GM18861 (cell line): ENCODE results near the gene RALA.

Experiments used
- ATAC-seq: cut with Tn5 transposase; IDR thresholded peaks from one replicate; pipeline ENCODE4 v1.9.1; 2021; ENCODE audit not compliant: unreplicated experiment

The RALA gene

GRCh38 chr7:39613577-39613976, 9.8 kb upstream of the RALA start:
- ATAC-seq: no peak

- ATAC-seq: no peak
These were observed 9.1 kb upstream of the RALA start for GRCh38 chr7:39614299-39614698.

DNA sequence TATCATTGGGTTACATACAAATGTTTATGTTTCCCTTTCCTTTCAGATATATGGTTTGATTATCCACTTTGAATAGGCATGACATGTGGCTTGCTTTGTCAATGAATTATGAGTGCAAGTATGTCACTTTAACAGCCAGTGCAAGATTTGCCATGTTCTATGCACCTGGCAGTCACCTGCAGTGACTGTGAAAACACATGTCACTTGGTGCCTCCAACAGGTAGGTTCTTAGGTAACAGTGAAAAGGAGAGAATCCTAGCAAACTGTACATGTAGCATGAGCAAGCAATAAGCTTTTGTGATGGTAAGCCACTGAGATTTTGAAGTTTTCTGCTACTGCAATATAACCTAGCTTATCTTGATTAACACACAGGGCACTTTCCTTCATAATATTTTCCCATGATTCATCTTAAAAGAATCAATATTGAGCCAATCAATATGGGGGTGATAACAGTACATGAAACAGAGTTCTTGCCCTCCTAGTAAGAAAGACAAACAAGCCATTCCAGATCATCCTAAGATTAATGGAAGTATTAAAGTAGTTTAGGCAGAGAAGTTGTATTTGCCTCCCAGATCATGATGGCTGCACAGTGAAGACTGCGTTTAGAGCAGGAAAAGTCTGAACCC, 7.9 kb upstream of the RALA start:
- no peak for ATAC-seq

GRCh38 chr7:39616138-39616537, 7.2 kb upstream of the RALA start:
- no peak for ATAC-seq

GRCh38 chr7:39617005-39617404, 6.4 kb upstream of the RALA start:
- no peak for ATAC-seq

DNA sequence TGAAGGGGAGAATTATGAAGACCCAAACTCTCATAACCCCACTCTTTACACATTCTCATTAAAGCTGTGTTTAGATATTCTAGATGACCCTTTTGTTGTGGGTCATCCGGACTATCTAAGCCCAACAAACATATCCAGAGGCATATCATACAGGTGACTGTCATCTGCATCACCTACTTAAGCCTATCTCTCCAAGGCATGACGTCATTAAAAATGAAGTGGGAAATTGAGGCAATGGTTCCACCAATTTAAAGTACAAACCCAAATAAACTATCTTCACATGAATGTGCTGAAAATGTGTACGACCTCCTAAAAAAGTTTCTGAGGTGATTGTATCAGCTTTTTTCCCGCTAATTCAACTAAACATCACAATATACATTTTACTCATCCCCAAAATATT, 4.5 kb upstream of the RALA start:
- ATAC-seq: no peak

- no peak for ATAC-seq
These were observed 2.9 kb upstream of the RALA start for GRCh38 chr7:39620486-39620885.

- no peak for ATAC-seq
These were observed 2.1 kb upstream of the RALA start for GRCh38 chr7:39621261-39621660.

GRCh38 chr7:39621784-39622411, 1.5 kb upstream of the RALA start:
- peak; percentile 30 for ATAC-seq

- no peak for ATAC-seq
These were observed 763 bp upstream of the RALA start for GRCh38 chr7:39622609-39623008.

GRCh38 chr7:39623732-39624441, 515 bp downstream of the RALA start:
- ATAC-seq: peak; percentile 29

DNA sequence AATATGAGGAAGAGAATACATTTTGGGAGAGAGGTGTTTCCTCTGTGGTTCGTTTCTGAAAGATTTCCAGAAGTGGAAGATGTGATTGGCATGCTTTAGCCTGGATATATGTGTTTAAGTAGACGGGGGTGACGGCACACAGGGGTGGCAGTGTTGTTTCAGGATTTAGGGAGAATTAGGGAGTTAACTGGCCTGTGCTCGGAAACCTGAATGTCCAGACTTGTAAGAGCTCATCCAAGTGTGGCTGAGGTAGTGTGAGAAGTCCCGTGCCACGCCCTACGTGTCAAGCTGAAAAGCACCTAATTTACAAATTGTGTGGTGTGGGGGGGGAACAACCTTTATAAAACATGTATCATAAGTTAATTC, 1.1 kb downstream of the RALA start:
- ATAC-seq: no peak

DNA sequence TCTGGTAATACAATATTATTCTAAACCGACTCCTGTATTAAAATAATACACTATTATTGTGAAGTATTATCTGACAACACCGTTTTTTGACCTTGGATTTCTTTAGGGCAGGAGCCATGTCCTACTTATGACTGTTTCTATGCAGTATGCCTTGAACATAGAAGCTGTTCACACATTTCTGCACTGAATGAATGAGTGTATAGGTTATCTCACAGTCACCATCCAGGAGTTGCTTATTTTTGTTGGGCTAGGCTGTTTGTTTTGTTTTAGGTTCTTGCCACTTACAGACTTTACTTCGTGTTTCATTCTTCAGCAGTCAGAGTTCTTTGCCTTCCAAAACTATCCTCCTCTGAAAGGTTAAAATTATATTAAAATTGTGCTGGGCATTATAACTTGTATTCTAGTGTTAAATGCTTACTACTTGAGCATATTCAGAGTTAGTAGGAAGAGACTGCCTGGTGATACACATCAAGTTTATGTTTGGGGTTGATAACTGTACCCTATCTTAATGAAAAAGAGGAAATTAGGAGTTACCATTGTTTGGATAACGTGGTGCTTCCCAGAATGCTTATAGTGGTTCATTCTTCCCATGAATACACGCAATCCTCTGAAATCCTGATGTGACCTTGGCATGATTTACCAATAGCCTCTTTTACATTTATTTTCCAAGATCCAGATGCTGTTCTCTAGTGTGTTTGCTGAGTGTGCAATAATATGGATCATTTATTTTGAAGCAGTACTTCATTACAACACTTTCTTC, 1.7 kb downstream of the RALA start:
- ATAC-seq: no peak

- ATAC-seq: no peak
These were observed 8.4 kb downstream of the RALA start for GRCh38 chr7:39631736-39632308.

DNA sequence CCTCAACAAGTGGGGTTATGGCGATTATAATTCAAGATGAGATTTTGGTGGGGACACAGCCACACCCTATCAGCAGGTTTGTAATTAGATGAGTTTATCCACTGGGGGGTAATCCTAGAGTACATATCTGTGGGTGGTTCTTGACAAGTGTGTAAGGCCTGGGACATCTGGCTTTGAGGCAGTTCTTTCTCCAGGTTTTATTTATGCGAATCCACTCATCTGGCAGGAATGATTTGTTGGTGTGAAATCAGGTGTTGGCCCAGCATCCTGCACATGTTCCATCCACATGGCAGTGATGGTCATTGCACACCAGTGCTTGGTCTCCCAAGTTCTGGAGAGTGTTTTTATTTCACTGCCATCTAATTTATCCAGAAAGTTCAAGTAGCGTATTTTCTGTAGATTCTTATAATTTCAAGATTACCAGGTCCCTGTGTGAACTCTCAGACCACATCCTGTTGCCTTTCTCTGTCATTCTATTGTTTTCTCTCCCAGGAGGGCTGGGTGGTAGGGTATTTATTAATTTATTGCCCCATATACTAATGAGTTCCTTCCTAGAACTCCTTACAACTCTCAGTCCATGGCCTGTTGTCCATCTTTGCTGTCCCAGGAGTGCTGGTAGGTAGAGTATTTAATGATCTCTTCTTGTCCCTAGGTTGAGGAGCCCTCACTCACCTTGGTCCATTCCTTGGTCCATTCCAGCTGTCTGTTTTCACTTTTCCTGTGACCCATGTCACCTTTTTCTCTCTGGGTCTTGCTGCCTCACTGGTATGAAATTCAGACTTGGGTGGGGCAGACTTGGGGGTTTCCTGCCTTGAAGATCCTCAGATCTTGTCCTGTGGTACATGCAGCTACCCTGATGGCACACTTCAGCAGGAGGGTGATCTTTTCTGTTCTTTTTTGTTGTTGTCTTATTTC, 10.4 kb downstream of the RALA start:
- peak; percentile 85 for ATAC-seq

DNA sequence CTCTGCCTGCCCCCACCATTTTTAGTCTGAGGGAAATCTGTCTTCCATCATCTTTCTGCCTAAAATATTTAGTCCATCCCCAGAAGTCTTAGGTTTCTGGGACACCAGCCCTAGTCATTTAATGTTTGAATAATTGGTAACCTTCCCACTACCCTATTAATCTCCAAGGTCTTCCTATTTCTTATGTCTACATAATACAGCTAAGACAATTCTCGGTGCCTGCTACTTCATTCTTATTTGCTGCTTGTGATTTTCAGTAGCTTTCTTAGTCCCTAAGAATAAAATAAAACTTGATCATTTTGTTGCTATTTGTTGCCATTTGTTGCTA, 11.1 kb downstream of the RALA start:
- ATAC-seq: no peak

DNA sequence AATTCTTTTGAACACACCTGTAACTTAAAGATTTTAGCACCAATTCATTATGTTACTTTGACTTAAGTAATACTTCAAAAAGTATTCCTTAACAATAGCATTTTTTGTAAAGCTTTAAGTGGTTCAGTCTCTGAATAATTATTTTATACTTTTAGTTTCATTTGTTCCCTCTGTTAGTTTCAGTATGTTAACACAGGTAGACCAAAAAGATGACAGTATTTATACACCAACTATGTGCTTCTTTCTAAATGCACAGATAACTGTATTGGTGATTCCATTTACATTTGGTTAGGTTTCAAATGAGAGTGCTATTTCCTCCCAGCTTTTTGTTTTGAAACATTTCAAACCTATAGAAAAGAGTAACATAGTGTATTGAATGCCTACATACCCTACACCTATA, 14.0 kb downstream of the RALA start:
- ATAC-seq: no peak

- ATAC-seq: no peak
These were observed 14.7 kb downstream of the RALA start for GRCh38 chr7:39637963-39638485.

DNA sequence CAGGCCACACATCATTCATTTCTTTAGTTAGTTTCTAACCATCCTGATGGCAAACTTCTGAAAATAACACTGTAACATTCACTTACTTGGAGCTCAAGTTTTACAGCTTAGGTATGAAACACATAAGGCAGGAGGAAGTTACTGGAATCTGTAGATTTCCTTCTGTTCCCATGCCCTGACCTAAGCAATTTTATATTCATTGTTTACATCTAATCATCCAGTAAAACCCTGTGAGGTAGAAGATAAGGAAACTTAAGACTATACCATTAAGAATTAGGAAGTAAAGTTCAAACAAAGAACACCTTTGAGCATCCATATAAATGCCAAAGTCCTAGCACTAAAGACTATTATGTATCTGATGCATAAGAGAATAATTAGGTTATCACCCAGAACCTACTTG, 19.5 kb downstream of the RALA start:
- ATAC-seq: no peak

DNA sequence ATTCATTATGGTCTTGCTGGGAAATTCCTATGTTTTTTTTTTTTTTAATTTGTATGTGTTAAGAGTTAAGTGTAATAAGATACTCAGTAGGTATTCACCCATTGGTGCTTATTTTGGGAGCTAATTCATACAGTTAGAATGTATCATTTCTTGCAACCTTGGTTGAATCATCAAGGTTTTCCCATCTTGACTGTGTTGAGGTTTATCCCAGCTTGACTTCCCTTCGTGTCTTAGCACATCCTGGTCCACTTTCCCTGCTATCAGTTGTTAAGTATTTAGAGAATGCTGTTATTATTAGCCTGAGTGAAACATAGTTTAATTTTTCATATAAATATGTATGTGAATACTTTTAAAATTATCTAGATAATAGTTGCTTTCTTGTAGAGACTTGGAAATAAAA, 20.8 kb downstream of the RALA start:
- no peak for ATAC-seq
